Dermis microvascular lymphatic vessel endothelial cell (primary cell): ENCODE measurements around the gene MYO15B. TPM values are rescaled to one million over a fixed set of nuclear protein-coding genes. Genes with fewer than 3 reads are reported as not detected.

ENCODE experiments used
- DNase-seq, 2 donors: peaks; one replicate each; pipeline versions ENCODE4 v3.0.0 to v3.0.0-alpha.2; 2010; ENCODE audit warnings: low read depth in 2 of 2
- total RNA-seq: library from RNA; depleted of rRNA; stranded (reverse); fragments of >200 nt; gene quantifications from 2 replicates; pipeline ENCODE4 v1.2.1, GENCODE V29; 2014

Gene MYO15B
- total RNA-seq, 1 donor from 2014 or later, result 5.3 TPM

DNA sequence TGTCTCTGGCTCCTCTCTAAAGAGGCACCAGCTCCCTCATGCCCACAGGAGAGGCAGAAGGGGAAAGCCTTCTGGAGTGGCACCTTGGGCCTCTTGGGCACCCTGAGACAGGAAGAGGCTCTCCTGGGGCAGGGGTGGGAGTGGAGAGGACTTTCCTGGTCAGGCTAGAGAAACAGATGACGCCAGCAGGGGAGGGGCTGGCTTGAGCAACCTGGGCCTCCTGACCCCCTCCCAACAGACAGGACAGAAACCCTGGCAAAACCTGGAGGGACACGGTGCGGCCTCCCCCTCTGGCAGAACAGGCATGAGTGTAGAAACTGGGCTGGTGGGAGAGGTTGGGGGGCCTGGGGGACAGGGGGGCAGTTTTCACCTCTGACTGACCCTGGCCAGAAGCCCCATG, 51.7 kb downstream of the MYO15B start:
- no peak for DNase-seq

DNA sequence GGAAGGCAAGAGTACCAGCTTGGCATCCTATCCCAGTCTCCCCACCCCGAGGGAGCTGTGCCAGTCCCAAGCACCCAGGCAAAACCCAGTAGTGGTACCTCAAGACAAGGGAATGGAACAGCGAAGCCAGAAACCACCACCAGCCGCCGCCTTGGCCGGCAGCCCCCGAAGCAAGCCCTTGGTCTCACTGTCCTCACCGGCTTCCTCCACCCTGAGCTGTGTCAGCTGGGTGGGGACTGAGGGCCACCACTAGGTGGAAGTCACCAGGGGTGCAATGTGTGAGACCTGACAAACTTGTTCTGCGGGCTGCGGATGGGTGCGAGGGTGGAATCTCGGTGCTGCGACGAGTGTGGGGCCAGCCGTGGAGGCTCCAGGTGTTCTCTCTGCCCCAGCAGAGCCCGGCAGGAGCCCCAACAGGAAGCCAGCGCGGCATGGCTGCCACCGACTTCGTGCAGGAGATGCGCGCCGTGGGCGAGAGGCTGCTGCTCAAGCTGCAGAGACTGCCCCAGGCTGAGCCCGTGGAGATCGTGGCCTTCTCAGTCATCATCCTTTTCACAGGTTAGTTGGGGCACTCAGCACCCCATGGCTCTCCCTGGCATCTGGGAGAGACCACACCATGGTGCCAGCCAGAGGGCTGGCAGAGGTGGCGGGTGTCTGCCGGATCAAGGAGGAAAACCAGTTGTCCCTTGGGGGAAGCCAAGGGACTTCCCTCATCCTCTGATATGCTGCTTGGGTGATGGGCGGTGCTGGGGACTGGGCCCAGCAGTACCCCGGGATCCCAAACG, 52.4 kb downstream of the MYO15B start:
- no peak for DNase-seq

DNA sequence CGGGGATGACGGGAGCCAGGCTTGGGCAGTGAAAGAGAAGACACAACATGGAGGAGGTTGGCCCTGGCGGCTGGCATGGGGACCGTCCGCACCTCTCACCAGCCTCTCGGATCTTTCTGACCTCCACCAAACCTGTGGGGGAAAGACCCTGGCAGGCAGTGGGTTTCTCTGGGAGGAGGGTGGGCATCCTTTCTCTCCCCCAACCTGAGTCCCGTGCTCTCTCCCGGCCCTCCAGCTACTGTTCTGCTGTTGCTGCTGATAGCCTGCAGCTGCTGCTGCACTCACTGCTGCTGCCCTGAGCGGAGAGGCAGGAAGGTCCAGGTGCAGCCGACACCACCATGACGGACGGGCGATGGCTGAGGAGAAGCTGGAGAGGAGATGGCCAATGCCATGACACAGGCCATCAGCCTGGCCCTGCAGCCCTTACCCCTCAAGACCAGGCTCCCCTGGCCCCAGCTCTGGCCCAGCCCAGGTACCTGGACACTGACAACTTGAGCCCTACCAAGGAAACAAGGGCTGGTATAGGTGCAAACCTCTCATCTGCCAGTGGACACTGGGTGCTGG, 53.0 kb downstream of the MYO15B start:
- no peak for DNase-seq

DNA sequence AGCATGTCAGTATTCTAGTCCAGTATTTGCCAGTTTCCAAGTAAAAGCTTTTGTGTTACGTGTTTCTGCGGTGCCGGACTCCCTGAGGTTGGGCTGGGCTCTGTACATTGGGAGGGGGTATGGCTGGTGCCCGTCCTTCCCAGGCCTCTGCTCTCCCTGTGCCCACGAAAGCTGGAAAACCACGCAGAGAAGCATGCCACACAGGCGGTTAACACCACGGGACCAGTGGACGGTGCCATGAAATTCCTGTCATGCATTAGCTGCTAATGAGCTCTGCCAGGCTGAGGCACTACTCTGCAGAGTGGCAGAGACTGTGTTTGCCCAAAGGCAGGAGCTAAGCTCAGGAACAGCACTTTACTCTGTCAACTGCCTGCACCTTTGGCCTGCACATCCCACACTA, 53.7 kb downstream of the MYO15B start:
- DNase-seq, result no peak

DNA sequence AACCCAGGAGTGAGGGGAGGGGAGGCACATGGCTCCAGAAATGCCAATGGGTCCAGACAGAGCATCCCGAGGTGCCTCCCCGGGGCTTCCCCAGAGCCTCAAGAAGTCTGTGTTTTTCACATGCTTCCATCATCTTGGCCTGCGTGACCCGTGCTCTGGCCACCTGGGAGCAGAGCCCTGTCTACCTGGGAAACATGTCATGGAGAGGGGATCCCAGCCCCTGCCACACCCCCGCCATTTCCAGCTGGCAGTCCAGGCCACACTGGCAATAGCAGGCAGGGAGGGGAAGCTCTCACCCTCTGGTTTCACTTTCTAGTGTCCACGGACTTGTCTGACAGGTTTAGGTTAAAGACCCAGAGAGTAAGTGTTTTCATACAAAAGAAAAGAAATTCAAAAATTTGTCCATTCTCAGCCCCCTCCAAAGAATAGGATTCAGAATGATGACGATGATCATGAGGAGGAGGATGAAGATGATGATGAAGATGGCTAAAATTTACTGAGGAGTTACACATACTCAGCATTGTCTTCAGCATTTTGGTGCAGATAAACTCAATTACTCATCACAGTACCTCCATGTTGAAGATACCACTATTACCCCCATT, 54.7 kb downstream of the MYO15B start:
- no peak for DNase-seq

DNA sequence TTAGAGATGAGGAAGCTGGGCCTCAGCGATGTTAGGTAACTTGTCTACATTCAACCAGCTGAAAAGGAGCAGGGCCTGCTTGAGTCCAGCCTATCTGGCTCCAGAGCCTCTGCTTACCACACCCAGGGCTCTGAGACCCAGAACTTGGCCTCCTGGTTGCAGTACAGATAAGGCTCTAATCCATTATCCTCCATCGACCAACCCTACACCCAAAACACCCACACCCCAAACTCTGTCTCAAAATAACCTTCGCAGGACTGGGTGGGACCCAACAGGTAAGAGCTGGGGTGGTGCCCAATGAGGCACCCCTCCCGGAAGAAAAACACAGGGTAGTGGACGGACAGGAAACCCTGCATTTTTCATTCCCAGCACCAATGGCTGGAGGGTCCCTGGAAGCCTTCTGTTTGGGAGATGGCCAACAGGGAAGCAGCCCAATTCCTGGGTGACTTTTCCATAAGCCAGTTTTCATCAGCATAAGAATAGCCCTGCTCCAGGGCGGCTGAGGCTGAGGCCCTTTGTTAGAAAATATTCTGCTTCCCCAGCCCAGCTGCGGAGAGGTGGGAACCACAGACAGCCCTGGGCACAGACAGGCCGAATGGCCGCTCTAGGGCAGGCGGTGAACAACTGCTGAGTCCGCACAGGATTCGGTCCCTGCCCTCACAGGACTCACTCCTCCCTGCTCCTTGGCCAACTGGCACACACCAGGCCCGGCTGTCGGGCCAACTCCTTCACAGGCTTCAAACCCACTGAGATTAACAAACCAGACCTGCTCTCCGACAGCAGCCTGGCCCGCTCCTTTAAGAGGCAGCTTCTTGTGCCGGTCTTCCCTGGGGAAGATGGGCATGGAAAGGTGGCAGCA, 55.4 kb downstream of the MYO15B start:
- no peak for DNase-seq

DNA sequence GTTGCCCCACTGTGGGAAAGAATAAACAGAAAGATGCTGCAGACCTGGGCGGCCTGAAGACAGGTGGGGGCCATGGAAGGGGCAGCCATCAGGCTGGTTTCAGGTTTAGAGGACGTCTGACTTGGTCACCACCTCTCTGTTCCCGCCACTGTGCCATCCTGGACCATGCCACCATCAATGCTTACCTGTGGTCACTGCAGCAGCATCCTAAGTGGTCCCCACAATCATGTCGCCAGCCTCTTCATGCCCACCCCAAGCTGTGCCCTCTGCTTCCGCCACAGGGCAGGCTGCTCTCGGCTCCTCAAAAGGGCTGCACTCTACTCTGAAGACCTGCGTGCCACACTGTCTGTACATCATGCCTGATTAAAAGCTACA, 56.0 kb downstream of the MYO15B start:
- no peak for DNase-seq

DNA sequence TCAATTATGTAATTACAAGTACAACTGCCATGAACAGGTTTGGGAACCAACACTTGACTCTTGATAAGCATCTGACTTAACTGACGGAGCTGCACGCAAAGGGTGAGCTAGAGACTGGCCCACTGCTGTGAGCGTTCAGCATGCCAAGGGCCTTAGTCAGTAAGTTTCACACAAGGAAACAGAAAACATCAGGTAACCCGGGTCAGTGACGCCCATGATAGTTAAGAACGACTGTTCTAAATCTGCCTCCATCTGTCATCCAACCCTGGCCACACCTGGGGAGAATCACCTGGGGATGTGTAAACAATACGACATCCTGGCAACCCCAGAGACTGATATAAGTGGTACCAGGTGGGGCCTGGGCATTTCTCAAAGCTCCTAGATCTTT, 57.9 kb downstream of the MYO15B start:
- DNase-seq, result peak in 1 of 2 donors; percentile 48

DNA sequence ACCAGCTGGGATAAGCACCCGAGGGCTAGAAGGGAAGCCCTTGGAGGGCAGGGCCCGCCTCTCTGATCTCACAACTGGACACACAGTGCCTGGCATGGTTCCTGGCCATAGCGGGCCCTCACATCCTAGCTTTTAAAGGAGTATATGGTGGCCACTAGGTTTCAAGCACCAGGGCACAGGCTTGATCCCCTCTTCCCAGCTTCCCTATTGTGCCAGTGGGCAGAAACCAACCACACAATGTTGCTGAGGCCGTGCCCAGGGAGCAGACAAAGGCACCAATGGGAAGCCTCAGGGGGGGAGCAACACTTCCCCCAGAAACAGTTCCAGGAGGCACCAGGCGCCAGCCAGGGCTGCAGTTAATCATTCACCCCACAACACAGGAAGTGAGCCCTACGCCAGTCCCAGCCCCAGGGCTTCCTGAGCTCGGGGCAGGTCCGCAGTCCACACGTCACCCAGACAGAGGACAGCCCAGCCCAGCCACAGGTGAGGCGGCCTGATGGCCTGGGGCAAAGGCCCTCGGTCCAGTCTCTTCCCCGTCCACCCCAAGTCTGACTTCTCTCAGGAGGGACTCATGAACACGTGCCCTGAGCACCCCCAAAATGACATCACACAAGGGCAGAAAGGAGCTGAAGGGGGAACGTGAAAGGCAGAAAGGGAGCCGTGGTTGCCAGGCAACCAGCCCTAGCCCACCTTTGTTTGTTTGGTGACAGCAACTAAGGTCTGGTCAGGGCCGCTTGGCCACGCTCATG, 58.5 kb downstream of the MYO15B start:
- DNase-seq, result peak; percentile 61 to 84

DNA sequence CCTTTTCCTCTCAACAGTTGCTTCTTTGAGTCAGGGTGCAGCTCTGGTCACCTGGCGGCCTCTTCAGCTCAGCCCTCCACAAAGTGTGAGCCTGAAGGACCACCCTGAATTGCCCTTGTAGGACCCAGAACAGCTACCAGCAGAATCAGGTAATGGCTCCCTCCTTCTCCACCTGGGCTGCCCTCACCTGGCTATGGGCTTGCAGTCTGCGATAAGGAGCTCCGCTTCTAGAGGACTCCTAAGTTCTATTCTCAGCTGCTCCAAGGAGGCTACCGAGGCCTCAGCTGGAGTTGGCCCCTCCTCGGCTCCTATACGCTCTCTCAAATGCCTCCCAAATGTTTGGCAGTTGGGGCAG, 59.0 kb downstream of the MYO15B start:
- no peak for DNase-seq

DNA sequence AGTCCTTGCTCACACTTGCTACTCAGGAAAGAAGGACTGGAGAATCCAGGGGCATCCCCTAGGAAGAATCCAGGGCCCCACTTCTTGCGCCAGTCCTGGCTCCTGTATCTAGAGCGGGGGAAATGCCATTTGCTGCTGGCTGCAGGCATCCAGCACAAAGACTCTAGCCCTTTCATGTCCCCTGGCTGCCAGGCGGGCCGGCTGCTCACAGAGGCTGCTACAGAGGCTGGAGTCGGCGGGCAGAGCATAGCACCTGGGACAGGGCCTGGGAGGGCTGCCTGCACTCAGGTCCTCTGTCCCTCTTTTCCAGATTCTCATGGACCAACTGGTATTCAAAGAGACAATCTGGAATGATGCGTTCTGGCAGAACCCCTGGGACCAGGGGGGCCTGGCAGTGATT, 59.5 kb downstream of the MYO15B start:
- no peak for DNase-seq

DNA sequence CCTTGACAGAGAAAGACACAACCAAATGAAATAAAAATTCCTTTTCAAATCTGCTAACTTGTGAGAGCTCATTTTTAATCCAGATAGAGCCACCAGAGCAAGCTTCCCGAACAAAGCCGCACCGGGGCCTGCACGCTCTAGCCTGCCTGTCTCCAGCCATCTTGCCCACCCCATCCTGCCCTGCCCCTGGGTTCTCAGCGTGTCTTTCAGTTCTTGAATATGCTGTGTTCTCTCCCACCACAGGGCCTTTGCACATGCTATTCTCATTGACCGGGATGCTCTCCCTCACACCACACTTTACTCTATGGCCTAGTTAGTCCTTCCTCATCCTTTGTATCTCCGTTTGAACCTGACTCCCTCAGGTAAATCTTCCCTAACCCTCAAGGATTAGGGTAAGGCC, 60.3 kb downstream of the MYO15B start:
- DNase-seq, result no peak

DNA sequence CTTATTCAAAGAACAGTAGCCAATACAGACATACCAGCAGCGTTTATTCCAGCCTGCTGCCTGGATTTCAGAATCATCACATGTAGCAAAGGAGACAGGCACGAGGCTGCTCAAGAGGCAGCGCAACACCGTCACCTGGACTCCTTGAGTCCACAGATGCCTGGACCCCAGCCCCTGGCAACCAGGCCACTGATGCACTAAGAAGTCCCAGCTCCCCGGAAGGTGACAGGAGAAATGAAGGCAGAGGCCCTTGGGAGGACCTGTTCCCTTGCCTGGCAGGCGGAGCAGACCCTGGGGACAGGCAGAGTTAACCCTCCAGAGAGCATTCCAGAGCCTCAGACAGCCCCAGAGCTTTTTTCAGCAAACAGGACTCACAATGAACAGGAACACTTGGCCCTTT, 62.1 kb downstream of the MYO15B start:
- no peak for DNase-seq

DNA sequence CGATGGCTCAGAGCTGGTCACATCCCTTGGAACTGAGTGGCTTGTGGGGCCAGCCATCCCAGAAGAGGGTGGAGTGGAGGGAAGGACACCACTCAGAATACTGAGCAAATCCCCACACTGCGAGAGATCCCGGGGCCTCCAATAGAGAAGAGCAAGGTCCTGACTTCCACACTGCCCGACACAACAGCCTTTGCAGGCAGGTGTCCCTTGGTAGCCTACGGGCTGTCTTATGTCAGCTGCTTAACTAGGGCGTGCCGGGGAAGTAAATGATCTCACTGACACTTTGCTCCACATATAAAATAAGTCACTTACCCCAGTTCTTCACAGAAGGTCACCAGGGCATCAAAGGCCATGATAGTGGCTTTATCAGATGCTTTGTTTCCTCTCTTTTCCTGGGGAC, 63.3 kb downstream of the MYO15B start:
- DNase-seq, result no peak

DNA sequence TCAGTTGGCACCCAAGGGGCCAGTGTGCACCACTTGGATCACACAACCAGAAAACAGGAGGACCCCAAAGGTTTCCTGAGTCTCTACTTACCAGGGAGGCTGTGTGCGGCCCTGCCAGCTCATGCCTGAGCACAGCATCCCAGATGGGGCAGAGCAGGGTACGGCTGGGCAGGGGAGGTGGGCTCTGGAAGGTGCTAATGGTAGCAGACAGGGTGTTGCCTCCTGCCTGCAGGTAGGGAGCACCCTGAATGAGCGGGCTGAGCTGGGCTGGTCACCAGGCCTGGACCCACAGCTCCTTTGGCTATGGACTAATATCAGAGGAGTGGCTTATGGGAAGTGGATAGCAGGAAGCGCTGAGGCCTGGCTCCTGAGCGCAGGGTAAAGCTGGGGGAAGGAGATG, 64.7 kb downstream of the MYO15B start:
- DNase-seq, result no peak

DNA sequence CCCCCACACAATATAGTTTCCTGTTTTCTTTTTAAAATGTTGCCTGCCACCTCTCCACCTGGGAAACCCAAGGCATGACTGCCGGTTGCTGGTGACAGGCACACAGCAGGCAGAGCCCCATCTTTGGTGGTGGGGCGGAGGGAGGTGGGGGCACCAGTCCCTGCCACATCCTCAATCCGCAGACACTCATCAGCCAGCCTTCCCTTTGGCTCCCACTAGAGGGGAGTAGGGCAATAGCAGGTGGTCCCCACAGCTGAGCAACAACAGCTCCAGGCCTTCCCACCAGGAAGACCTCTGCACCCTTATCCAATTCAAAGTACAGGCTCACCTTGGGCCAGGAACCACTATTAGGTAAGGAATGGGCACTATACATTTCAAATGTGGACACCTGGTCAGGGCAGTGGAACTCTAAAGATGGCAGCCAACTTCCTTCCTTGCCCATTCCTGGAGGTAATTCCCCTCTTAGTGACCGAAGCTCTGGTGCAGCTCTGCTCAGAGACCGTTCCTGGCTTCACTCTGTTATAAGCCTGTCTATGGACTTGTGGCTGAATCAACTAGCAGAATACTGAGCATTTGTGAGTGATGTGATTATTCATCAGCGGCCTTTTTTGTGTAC, 65.4 kb downstream of the MYO15B start:
- DNase-seq, result peak in 1 of 2 donors; percentile 57

DNA sequence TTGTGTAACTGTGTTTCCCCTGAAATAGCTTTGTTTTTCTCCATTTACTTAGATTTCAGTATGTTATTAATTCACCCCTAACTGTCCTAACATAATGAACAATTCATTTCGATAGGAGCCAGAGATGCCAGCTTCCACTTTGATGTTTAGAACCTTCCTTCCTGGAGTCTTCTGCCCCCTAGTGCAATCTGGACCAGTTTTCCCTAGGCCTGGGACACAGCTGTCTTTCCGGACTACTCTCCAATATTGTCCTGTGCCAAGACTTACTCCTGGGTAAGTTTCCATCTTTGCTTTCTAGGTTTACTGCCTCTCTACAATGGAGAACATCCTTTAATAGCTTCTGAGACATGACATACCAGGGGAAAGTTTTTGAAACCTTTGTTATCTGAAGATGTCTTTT, 66.6 kb downstream of the MYO15B start:
- DNase-seq, result peak; percentile 76 to 82

DNA sequence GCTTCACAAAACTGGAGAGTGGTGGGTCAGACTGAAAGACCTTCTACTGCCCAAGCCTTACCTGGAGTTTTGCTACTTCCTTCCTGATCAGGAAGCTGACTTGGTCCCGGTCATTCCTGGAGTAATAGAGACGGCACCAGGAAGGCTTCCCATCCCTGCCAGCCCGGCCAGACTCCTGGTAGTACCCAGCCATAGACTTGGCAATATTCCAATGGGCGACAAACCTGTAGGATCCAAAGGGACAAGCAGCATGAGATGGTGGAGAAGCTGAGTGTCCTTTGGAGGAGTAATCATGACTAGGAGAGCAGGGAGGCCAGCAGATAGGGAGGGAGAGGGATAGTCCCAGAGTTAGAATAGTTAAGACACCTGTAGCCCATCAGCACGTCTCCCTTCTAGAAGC, 70.6 kb downstream of the MYO15B start:
- no peak for DNase-seq

DNA sequence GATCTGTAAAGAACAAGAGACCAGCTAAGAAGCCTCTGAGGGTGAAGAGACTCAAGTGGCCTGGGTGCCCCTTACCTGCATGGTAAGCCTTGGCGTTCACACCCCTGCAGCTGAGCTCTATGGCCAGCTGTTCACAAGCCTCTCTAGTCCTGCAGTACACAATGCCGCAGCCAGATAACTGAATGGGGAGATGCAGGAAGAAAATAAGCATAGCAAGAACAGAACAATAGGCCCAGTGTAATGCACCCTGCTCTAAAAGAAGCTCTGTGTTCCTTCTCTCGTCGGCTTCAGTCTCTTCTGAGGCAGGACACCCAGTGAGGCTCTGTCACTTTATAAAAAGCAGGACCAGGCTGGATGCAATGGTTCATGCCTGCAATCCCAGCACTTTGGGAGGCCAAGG, 73.9 kb downstream of the MYO15B start:
- DNase-seq, result no peak

DNA sequence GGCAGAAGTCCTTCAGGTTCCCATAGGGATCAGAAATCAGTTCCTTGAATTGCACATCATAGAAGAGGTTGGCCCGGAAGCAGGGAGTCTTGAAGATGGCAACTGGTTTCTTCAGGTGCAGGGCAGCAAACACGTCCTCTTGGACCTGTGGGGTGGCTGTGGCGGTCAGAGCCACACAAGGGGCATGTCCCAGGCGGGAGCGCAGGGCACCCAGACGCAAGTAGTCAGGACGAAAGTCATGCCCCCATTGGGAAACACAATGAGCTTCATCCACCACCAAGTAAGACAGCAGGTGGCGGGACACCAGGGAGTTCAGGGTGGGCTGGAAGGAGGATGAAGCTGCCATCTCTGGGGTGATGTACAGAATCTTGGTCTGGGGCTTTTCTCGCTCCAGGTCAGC, 74.9 kb downstream of the MYO15B start:
- no peak for DNase-seq

DNA sequence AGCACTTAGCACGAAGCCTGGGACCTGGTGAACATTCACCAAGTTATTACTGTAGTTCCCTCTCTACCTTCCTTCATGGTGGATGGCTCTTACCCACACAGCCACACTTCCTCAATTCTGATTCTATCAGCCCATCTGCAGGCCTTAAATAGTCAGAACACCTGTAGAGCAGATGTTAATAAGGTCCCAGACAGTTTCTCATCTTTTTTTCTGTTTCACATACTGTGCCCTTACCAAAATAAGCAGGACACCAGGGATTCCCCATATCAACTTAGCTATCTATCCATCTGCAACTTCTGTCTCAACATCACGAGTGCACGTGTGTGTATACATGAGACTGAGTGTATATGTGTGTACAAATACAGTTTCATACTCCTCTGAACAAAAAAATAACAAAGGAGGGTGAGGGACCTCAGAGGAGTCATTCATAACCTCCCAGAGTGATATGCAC, 76.5 kb downstream of the MYO15B start:
- no peak for DNase-seq
